GM18526 (cell line): ENCODE data around the gene IFT88.

Experiments
- POLR2A ChIP-seq: IDR thresholded peaks from 3 replicates; pipeline ENCODE4 v1.6.1; 2011; ENCODE audit not compliant: insufficient read length; ENCODE audit errors: extremely low read depth

The IFT88 gene

GRCh38 chr13:20566898-20567874, at the start of gene IFT88:
Gene IFT88, plus strand, starts transcription at chr13:20567157. Its CDS starts 7,229 bp downstream, at chr13:20574386.
- peak; percentile 76 for TF ChIP-seq POLR2A

- TF ChIP-seq POLR2A, result no peak
Measured at GRCh38 chr13:20518660-20519100, 48.3 kb upstream of the IFT88 start.

- TF ChIP-seq POLR2A, result no peak
Measured at GRCh38 chr13:20519875-20520274, 47.1 kb upstream of the IFT88 start.

GRCh38 chr13:20521364-20522115, 45.4 kb upstream of the IFT88 start:
- no peak for TF ChIP-seq POLR2A

- no peak for TF ChIP-seq POLR2A
Measured at GRCh38 chr13:20525144-20525600, 41.8 kb upstream of the IFT88 start.

- peak; percentile 69 for TF ChIP-seq POLR2A
Measured at GRCh38 chr13:20525601-20526544, 41.1 kb upstream of the IFT88 start, which contains the start of gene CRYL1. Gene CRYL1, minus strand, starts transcription at chr13:20525857. Its CDS starts 63 bp downstream, at chr13:20525794.

GRCh38 chr13:20526664-20527063, 40.3 kb upstream of the IFT88 start:
- no peak for TF ChIP-seq POLR2A

- no peak for TF ChIP-seq POLR2A
Measured at GRCh38 chr13:20528452-20528851, 38.5 kb upstream of the IFT88 start.

- TF ChIP-seq POLR2A, result no peak
Measured at GRCh38 chr13:20534038-20534608, 32.8 kb upstream of the IFT88 start.

- TF ChIP-seq POLR2A, result no peak
Measured at GRCh38 chr13:20536992-20537391, 30.0 kb upstream of the IFT88 start.

GRCh38 chr13:20544201-20544923, 22.6 kb upstream of the IFT88 start:
- TF ChIP-seq POLR2A, result no peak

- no peak for TF ChIP-seq POLR2A
Measured at GRCh38 chr13:20546556-20546955, 20.4 kb upstream of the IFT88 start.

GRCh38 chr13:20547479-20547908, 19.5 kb upstream of the IFT88 start:
- TF ChIP-seq POLR2A, result no peak
